ENCODE measurements around the gene VLDLR.

VLDLR gene

GRCh38 chr9:2676466-2676865 is 54.9 kb downstream of the VLDLR start:
- H3K4me3 ChIP-seq (ENCODE audit: low read depth, low read length) = no peak overlapping the region
- H2AK5ac ChIP-seq (ENCODE audit: low read length) = no peak overlapping the region
- H3K4ac ChIP-seq (ENCODE audit: low read depth, low read length) = no peak overlapping the region
- H2BK5ac ChIP-seq (ENCODE audit: low read depth, low read length, poor library complexity) = no peak overlapping the region
- no peaks in the 10 kb centered on the region for H3K36me3 ChIP-seq (ENCODE audit: control insufficient read depth in 1 of 2, insufficient read depth in 2 of 2, low read length in 2 of 2)
- no peak overlapping the region for H4K91ac ChIP-seq (ENCODE audit: low read depth, low read length)
- H3K23ac ChIP-seq (ENCODE audit: low read length) = no peak overlapping the region
- no peaks in the 10 kb centered on the region for H3K79me2 ChIP-seq (ENCODE audit: control insufficient read depth, insufficient read depth, low read length, poor library complexity)
- no peak overlapping the region for H2BK120ac ChIP-seq (ENCODE audit: insufficient read depth, low read length, poor library complexity)
- H3K27ac ChIP-seq (ENCODE audit: low read depth, low read length) = no peak overlapping the region
- no peak overlapping the region for H3K9ac ChIP-seq (ENCODE audit: low read length)
- H3K4me2 ChIP-seq (ENCODE audit: low read length) = no peak overlapping the region
- no peaks in the 10 kb centered on the region for H3K27me3 ChIP-seq (ENCODE audit: insufficient read depth, low read length)
- DNase-seq = no peak
- H3K4me1 ChIP-seq (ENCODE audit: control insufficient read depth in 1 of 2, insufficient read depth in 2 of 2, low read length in 2 of 2) = no peaks in the 10 kb centered on the region
- H3K18ac ChIP-seq (ENCODE audit: low read length) = no peak overlapping the region
- no peak overlapping the region for H4K12ac ChIP-seq (ENCODE audit: low read depth, low read length)
- H2AFZ ChIP-seq (ENCODE audit: insufficient read depth, low read length, poor library complexity) = no peak overlapping the region
- no peaks in the 10 kb centered on the region for H3K79me1 ChIP-seq (ENCODE audit: low read length)
- H2BK12ac ChIP-seq (ENCODE audit: low read length) = no peak overlapping the region
- no CpG with 5 or more reads among the region's 4 CpGs for WGBS (ENCODE audit: extremely low coverage, insufficient coverage, insufficient read length)
- no peak overlapping the region for H4K8ac ChIP-seq (ENCODE audit: low read depth, low read length)
- no peaks in the 10 kb centered on the region for H3K9me3 ChIP-seq (ENCODE audit: insufficient read depth, low read depth, low read length)
- H3K14ac ChIP-seq (ENCODE audit: low read length) = no peak overlapping the region

- Histone ChIP-seq H3K79me2 (ENCODE audit: control insufficient read depth, insufficient read depth, low read length, poor library complexity) (no peaks in the 10 kb centered on the region), H2BK5ac (ENCODE audit: low read depth, low read length, poor library complexity) (no peak overlapping the region), H3K14ac (ENCODE audit: low read length) (no peak overlapping the region), H3K4ac (ENCODE audit: low read depth, low read length) (no peak overlapping the region), H3K9ac (ENCODE audit: low read length) (no peak overlapping the region), H2AFZ (ENCODE audit: insufficient read depth, low read length, poor library complexity) (no peak overlapping the region), H3K9me3 (ENCODE audit: insufficient read depth, low read depth, low read length) (no peaks in the 10 kb centered on the region), H4K91ac (ENCODE audit: low read depth, low read length) (no peak overlapping the region), H4K12ac (ENCODE audit: low read depth, low read length) (no peak overlapping the region), H3K4me2 (ENCODE audit: low read length) (no peak overlapping the region), H3K4me1 (ENCODE audit: control insufficient read depth in 1 of 2, insufficient read depth in 2 of 2, low read length in 2 of 2) (no peaks in the 10 kb centered on the region), H2BK120ac (ENCODE audit: insufficient read depth, low read length, poor library complexity) (no peak overlapping the region), H4K8ac (ENCODE audit: low read depth, low read length) (no peak overlapping the region), H2BK12ac (ENCODE audit: low read length) (no peak overlapping the region), H3K36me3 (ENCODE audit: control insufficient read depth in 1 of 2, insufficient read depth in 2 of 2, low read length in 2 of 2) (no peaks in the 10 kb centered on the region), H3K4me3 (ENCODE audit: low read depth, low read length) (no peak overlapping the region), H3K27ac (ENCODE audit: low read depth, low read length) (no peak overlapping the region), H3K23ac (ENCODE audit: low read length) (no peak overlapping the region), H3K18ac (ENCODE audit: low read length) (no peak overlapping the region), H2AK5ac (ENCODE audit: low read length) (no peak overlapping the region), H3K27me3 (ENCODE audit: insufficient read depth, low read length) (no peaks in the 10 kb centered on the region), H3K79me1 (ENCODE audit: low read length) (no peaks in the 10 kb centered on the region)
- DNase-seq = no peak
- no CpG with 5 or more reads among the region's 5 CpGs for WGBS (ENCODE audit: extremely low coverage, insufficient coverage, insufficient read length)
These were observed 56.6 kb downstream of the VLDLR start for GRCh38 chr9:2677915-2678889.

- Histone ChIP-seq H4K8ac (ENCODE audit: low read depth, low read length) (no peak overlapping the region), H2BK120ac (ENCODE audit: insufficient read depth, low read length, poor library complexity) (no peak overlapping the region), H3K14ac (ENCODE audit: low read length) (no peak overlapping the region), H2AFZ (ENCODE audit: insufficient read depth, low read length, poor library complexity) (no peak overlapping the region), H3K4ac (ENCODE audit: low read depth, low read length) (no peak overlapping the region), H3K9ac (ENCODE audit: low read length) (no peak overlapping the region), H4K12ac (ENCODE audit: low read depth, low read length) (no peak overlapping the region), H4K91ac (ENCODE audit: low read depth, low read length) (no peak overlapping the region), H2AK5ac (ENCODE audit: low read length) (no peak overlapping the region), H3K27me3 (ENCODE audit: insufficient read depth, low read length) (no peaks in the 10 kb centered on the region), H3K23ac (ENCODE audit: low read length) (no peak overlapping the region), H3K4me3 (ENCODE audit: low read depth, low read length) (no peak overlapping the region), H3K18ac (ENCODE audit: low read length) (no peak overlapping the region), H3K79me2 (ENCODE audit: control insufficient read depth, insufficient read depth, low read length, poor library complexity) (no peaks in the 10 kb centered on the region), H3K79me1 (ENCODE audit: low read length) (no peaks in the 10 kb centered on the region), H2BK12ac (ENCODE audit: low read length) (no peak overlapping the region), H3K4me1 (ENCODE audit: control insufficient read depth in 1 of 2, insufficient read depth in 2 of 2, low read length in 2 of 2) (no peaks in the 10 kb centered on the region), H3K4me2 (ENCODE audit: low read length) (no peak overlapping the region), H3K9me3 (ENCODE audit: insufficient read depth, low read depth, low read length) (no peaks in the 10 kb centered on the region), H2BK5ac (ENCODE audit: low read depth, low read length, poor library complexity) (no peak overlapping the region), H3K36me3 (ENCODE audit: control insufficient read depth in 1 of 2, insufficient read depth in 2 of 2, low read length in 2 of 2) (no peaks in the 10 kb centered on the region), H3K27ac (ENCODE audit: low read depth, low read length) (no peak overlapping the region)
- no CpG with 5 or more reads among the region's 2 CpGs for WGBS (ENCODE audit: extremely low coverage, insufficient coverage, insufficient read length)
- no peak for DNase-seq
These were observed 57.4 kb downstream of the VLDLR start for GRCh38 chr9:2679011-2679410.

- Histone ChIP-seq H3K9me3 (ENCODE audit: insufficient read depth, low read depth, low read length) (no peaks in the 10 kb centered on the region), H3K18ac (ENCODE audit: low read length) (no peak overlapping the region), H2BK12ac (ENCODE audit: low read length) (no peak overlapping the region), H3K36me3 (ENCODE audit: control insufficient read depth in 1 of 2, insufficient read depth in 2 of 2, low read length in 2 of 2) (no peaks in the 10 kb centered on the region), H3K4ac (ENCODE audit: low read depth, low read length) (no peak overlapping the region), H2AK5ac (ENCODE audit: low read length) (no peak overlapping the region), H4K8ac (ENCODE audit: low read depth, low read length) (no peak overlapping the region), H3K4me2 (ENCODE audit: low read length) (no peak overlapping the region), H3K27ac (ENCODE audit: low read depth, low read length) (no peak overlapping the region), H4K12ac (ENCODE audit: low read depth, low read length) (no peak overlapping the region), H3K4me3 (ENCODE audit: low read depth, low read length) (no peak overlapping the region), H3K9ac (ENCODE audit: low read length) (no peak overlapping the region), H3K79me1 (ENCODE audit: low read length) (no peaks in the 10 kb centered on the region), H3K23ac (ENCODE audit: low read length) (no peak overlapping the region), H2AFZ (ENCODE audit: insufficient read depth, low read length, poor library complexity) (no peak overlapping the region), H2BK5ac (ENCODE audit: low read depth, low read length, poor library complexity) (no peak overlapping the region), H3K79me2 (ENCODE audit: control insufficient read depth, insufficient read depth, low read length, poor library complexity) (no peaks in the 10 kb centered on the region), H3K27me3 (ENCODE audit: insufficient read depth, low read length) (no peaks in the 10 kb centered on the region), H2BK120ac (ENCODE audit: insufficient read depth, low read length, poor library complexity) (no peak overlapping the region), H3K14ac (ENCODE audit: low read length) (no peak overlapping the region), H4K91ac (ENCODE audit: low read depth, low read length) (no peak overlapping the region), H3K4me1 (ENCODE audit: control insufficient read depth in 1 of 2, insufficient read depth in 2 of 2, low read length in 2 of 2) (peaks cover 1 to 4% of the 10 kb centered on the region in 2 experiments)
- DNase-seq = no peak
- WGBS (ENCODE audit: extremely low coverage, insufficient coverage, insufficient read length) = no CpG with 5 or more reads among the region's 1 CpG
These were observed 60.4 kb downstream of the VLDLR start for GRCh38 chr9:2681981-2682380.

Data from trophoblast cell (in vitro differentiated cells and primary cell).